ENCODE data around the gene GRIK4.

Gene GRIK4

GRCh38 chr11:120712881-120713280 is 201.3 kb downstream of the GRIK4 start:
- Histone ChIP-seq H3K4me3 (replicated peaks; ENCODE audit: insufficient read depth, low read length) (no peak overlapping the region), H3K27me3 (ENCODE audit: insufficient read depth, poor library complexity, severe bottlenecking) (peaks cover 9% of the 10 kb centered on the region), H3K27ac (replicated peaks) (no peak overlapping the region)
- TF ChIP-seq REST (IDR thresholded peaks at IDR 0.05; ENCODE audit: insufficient replicate concordance, low read depth) (no peak), SPI1 (IDR thresholded peaks at IDR 0.05; ENCODE audit: borderline replicate concordance, low read depth) (no peak), GABPA (IDR thresholded peaks at IDR 0.05; ENCODE audit: low read depth) (no peak), POLR2AphosphoS5 (IDR thresholded peaks at IDR 0.05; ENCODE audit: low read depth) (no peak)
- TF ChIP-seq, protein P1, sequence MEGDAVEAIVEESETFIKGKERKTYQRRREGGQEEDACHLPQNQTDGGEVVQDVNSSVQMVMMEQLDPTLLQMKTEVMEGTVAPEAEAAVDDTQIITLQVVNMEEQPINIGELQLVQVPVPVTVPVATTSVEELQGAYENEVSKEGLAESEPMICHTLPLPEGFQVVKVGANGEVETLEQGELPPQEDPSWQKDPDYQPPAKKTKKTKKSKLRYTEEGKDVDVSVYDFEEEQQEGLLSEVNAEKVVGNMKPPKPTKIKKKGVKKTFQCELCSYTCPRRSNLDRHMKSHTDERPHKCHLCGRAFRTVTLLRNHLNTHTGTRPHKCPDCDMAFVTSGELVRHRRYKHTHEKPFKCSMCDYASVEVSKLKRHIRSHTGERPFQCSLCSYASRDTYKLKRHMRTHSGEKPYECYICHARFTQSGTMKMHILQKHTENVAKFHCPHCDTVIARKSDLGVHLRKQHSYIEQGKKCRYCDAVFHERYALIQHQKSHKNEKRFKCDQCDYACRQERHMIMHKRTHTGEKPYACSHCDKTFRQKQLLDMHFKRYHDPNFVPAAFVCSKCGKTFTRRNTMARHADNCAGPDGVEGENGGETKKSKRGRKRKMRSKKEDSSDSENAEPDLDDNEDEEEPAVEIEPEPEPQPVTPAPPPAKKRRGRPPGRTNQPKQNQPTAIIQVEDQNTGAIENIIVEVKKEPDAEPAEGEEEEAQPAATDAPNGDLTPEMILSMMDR (IDR thresholded peaks at IDR 0.05; ENCODE audit: insufficient read depth, low read length), result no peak
- no peak for DNase-seq (ENCODE audit: low read depth in 1 of 2, low spot score in 1 of 2)

DNA sequence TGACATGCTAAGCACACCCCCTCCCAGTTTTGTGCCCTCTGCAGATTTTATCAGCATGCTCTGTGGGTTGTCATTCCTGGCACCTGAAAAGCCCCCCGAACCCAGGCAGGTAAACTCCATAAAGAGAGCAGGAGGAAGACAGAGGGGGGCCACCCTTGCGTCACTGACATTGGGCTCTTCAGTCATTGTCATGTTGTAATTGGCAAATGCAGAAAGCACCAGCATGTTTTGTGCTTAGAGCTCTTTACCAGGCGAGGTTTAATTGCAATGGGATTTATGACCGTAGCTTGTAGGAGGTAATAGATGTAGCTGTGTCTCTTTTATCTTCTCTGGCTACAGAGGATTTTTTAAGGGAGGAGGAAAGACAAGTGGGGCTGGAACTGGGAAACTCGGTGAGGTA is 201.7 kb downstream of the GRIK4 start:
- Histone ChIP-seq H3K27ac (replicated peaks) (no peak overlapping the region), H3K27me3 (ENCODE audit: insufficient read depth, poor library complexity, severe bottlenecking) (peaks cover 9% of the 10 kb centered on the region), H3K4me3 (replicated peaks; ENCODE audit: insufficient read depth, low read length) (no peak overlapping the region)
- no peak for DNase-seq (ENCODE audit: low read depth in 1 of 2, low spot score in 1 of 2)
- TF ChIP-seq SPI1 (IDR thresholded peaks at IDR 0.05; ENCODE audit: borderline replicate concordance, low read depth) (no peak), POLR2AphosphoS5 (IDR thresholded peaks at IDR 0.05; ENCODE audit: low read depth) (no peak), GABPA (IDR thresholded peaks at IDR 0.05; ENCODE audit: low read depth) (no peak), REST (IDR thresholded peaks at IDR 0.05; ENCODE audit: insufficient replicate concordance, low read depth) (no peak)
- TF ChIP-seq, protein P1 (IDR thresholded peaks at IDR 0.05; ENCODE audit: insufficient read depth, low read length), result no peak

GRCh38 chr11:120714438-120714837 is 202.9 kb downstream of the GRIK4 start:
- Histone ChIP-seq H3K27me3 (ENCODE audit: insufficient read depth, poor library complexity, severe bottlenecking) (peaks cover 9% of the 10 kb centered on the region), H3K27ac (replicated peaks) (no peak overlapping the region), H3K4me3 (replicated peaks; ENCODE audit: insufficient read depth, low read length) (no peak overlapping the region)
- TF ChIP-seq POLR2AphosphoS5 (IDR thresholded peaks at IDR 0.05; ENCODE audit: low read depth) (no peak), GABPA (IDR thresholded peaks at IDR 0.05; ENCODE audit: low read depth) (no peak), REST (IDR thresholded peaks at IDR 0.05; ENCODE audit: insufficient replicate concordance, low read depth) (no peak), SPI1 (IDR thresholded peaks at IDR 0.05; ENCODE audit: borderline replicate concordance, low read depth) (no peak)
- TF ChIP-seq, protein P1 (IDR thresholded peaks at IDR 0.05; ENCODE audit: insufficient read depth, low read length), result no peak
- no peak for DNase-seq (ENCODE audit: low read depth in 1 of 2, low spot score in 1 of 2)
